GM18499 (cell line): ENCODE measurements around the gene RGS6.

Source experiments
- ATAC-seq: cut with Tn5 transposase; IDR thresholded peaks from one replicate; pipeline ENCODE4 v1.9.1; 2021; ENCODE audit warnings: moderate number of reproducible peaks; ENCODE audit not compliant: insufficient read depth, unreplicated experiment

RGS6 gene

GRCh38 chr14:72201645-72202044 is 269.4 kb downstream of the RGS6 start:
- no peak for ATAC-seq

- no peak for ATAC-seq
These were observed 281.2 kb downstream of the RGS6 start for GRCh38 chr14:72213424-72213823.

- ATAC-seq: no peak
These were observed 282.9 kb downstream of the RGS6 start for GRCh38 chr14:72215080-72215479.

- no peak for ATAC-seq
These were observed 284.9 kb downstream of the RGS6 start for GRCh38 chr14:72217135-72217534.

- ATAC-seq: no peak
These were observed 289.8 kb downstream of the RGS6 start for GRCh38 chr14:72222046-72222445.

- ATAC-seq: no peak
These were observed 304.4 kb downstream of the RGS6 start for GRCh38 chr14:72236629-72237028.

- ATAC-seq: no peak
These were observed 305.8 kb downstream of the RGS6 start for GRCh38 chr14:72237722-72238666.

GRCh38 chr14:72243309-72244293 is 311.4 kb downstream of the RGS6 start:
- ATAC-seq: no peak

GRCh38 chr14:72247896-72248465 is 315.8 kb downstream of the RGS6 start:
- ATAC-seq: no peak

GRCh38 chr14:72253503-72253902 is 321.3 kb downstream of the RGS6 start:
- ATAC-seq: no peak

- no peak for ATAC-seq
These were observed 322.1 kb downstream of the RGS6 start for GRCh38 chr14:72254202-72254936.

GRCh38 chr14:72254937-72255472 is 322.8 kb downstream of the RGS6 start:
- no peak for ATAC-seq

GRCh38 chr14:72256055-72256454 is 323.8 kb downstream of the RGS6 start:
- no peak for ATAC-seq

GRCh38 chr14:72261068-72261467 is 328.8 kb downstream of the RGS6 start:
- ATAC-seq: no peak

GRCh38 chr14:72262771-72263170 is 330.5 kb downstream of the RGS6 start:
- no peak for ATAC-seq

- no peak for ATAC-seq
These were observed 332.5 kb downstream of the RGS6 start for GRCh38 chr14:72264716-72265115.

- no peak for ATAC-seq
These were observed 338.0 kb downstream of the RGS6 start for GRCh38 chr14:72270147-72270727.

GRCh38 chr14:72270749-72271148 is 338.5 kb downstream of the RGS6 start:
- ATAC-seq: no peak

- no peak for ATAC-seq
These were observed 343.0 kb downstream of the RGS6 start for GRCh38 chr14:72275242-72275641.
